ENCODE data around the gene NBEA.

DNA sequence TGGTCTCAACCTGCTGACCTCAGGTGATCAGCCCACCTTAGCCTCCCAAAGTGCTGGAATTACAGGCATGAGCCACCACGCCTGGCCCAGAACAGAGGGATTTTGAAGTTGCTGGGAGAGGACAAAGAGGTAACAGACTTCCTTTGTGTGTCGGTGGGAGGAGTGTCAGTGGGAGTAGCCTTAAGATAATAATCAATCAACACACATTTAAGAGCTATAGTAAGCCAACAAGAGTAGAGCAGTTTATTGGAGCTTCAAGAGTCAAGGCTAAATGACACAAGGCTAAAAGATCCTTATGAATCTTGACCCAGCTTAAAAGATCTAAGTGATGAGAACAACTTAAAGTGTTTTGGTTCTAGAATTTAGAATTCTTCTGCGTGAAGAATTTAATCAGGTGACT lies 47.3 kb upstream of the NBEA start:
- TF ChIP-seq, protein P1, sequence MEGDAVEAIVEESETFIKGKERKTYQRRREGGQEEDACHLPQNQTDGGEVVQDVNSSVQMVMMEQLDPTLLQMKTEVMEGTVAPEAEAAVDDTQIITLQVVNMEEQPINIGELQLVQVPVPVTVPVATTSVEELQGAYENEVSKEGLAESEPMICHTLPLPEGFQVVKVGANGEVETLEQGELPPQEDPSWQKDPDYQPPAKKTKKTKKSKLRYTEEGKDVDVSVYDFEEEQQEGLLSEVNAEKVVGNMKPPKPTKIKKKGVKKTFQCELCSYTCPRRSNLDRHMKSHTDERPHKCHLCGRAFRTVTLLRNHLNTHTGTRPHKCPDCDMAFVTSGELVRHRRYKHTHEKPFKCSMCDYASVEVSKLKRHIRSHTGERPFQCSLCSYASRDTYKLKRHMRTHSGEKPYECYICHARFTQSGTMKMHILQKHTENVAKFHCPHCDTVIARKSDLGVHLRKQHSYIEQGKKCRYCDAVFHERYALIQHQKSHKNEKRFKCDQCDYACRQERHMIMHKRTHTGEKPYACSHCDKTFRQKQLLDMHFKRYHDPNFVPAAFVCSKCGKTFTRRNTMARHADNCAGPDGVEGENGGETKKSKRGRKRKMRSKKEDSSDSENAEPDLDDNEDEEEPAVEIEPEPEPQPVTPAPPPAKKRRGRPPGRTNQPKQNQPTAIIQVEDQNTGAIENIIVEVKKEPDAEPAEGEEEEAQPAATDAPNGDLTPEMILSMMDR (conservative IDR thresholded peaks at IDR 0.05; ENCODE audit: low read depth in 2 of 2), result no peak
- TF ChIP-seq POLR2AphosphoS5 (IDR thresholded peaks at IDR 0.05; ENCODE audit: low read depth) (no peak), EZH2 (IDR thresholded peaks at IDR 0.05; ENCODE audit: low read depth, unreplicated experiment) (no peak), ZNF114 (CRISPR knock-in tag; IDR thresholded peaks at IDR 0.05) (no peak), NANOG (IDR thresholded peaks at IDR 0.05; ENCODE audit: borderline replicate concordance) (no peak)

Measured in GM23338 (cell line).